Vagina (tissue), 2 donors: ENCODE results near the gene CHST2. TPM values are rescaled to one million over a fixed set of nuclear protein-coding genes. Genes with fewer than 3 reads are reported as not detected.
A peak's percentile ranks its signal among the peaks of the same experiment; 100 is the strongest.

Experiments
- DNase-seq, 2 donors: peaks; one replicate each; pipeline ENCODE4 v3.0.0-alpha.2; 2017; ENCODE audit errors: extremely low spot score in 2 of 2
- H3K27ac ChIP-seq: fragments of 200-600 bp; sonication (generic); one replicate; pipeline ENCODE4 v1.5.1; 2019
- H3K27me3 ChIP-seq: fragments of 200-600 bp; sonication (generic); one replicate; pipeline ENCODE4 v1.5.1; 2019
- H3K36me3 ChIP-seq, 2 donors: fragments of 200-600 bp; sonication (generic); one replicate each; pipeline ENCODE4 v1.5.1; 2017 to 2019
- H3K4me1 ChIP-seq: fragments of 200-600 bp; sonication (generic); one replicate; pipeline ENCODE4 v1.5.1; 2019
- H3K4me3 ChIP-seq, 2 donors: fragments of 200-600 bp; sonication (generic); 1 replicate in 1 of 2; 2 replicates in 1 of 2; pipeline ENCODE4 v1.5.1; 2016 to 2019
- H3K9me3 ChIP-seq: fragments of 200-600 bp; sonication (generic); one replicate; pipeline ENCODE4 v1.5.1; 2019
- POLR2A ChIP-seq, 2 donors: fragments of 450-650 bp; IDR thresholded peaks; one replicate each; pipeline ENCODE4 v1.6.1; 2017; ENCODE audit warnings: antibody characterized with exemption in 2 of 2, mild to moderate bottlenecking in 2 of 2, moderate library complexity in 2 of 2
- POLR2AphosphoS5 ChIP-seq, 2 donors: sonication (generic); formaldehyde crosslinking; IDR thresholded peaks; one replicate each; pipeline ENCODE4 v1.9.0; 2017; ENCODE audit warnings: antibody characterized with exemption in 2 of 2, mild to moderate bottlenecking in 2 of 2, low read depth in 1 of 2; ENCODE audit not compliant: insufficient read depth in 1 of 2
- intact Hi-C: fragments of 100-400 bp; cut with DNase I; formaldehyde crosslinking; loops from one replicate; pipeline ENCODE4 v1.15.1; 2023
- total RNA-seq: library from RNA; depleted of rRNA; stranded (reverse); fragments of >200 nt; gene quantifications from one replicate; pipeline ENCODE4 v1.2.3, GENCODE V29; 2016
- TF ChIP-seq, protein P1 (sequence below), 3 experiments: fragments of 450-650 bp in 2 of 3; fragments of 200-600 bp in 1 of 3; sonication (generic) in 1 of 3; IDR thresholded peaks; one replicate each; pipeline ENCODE4 v1.5.1; 2017 to 2019; ENCODE audit warnings: antibody characterized with exemption in 3 of 3, mild to moderate bottlenecking in 2 of 3, moderate library complexity in 2 of 3

The CHST2 gene
- total RNA-seq, 1 donor from 2014 or later = 12.5 TPM

DNA sequence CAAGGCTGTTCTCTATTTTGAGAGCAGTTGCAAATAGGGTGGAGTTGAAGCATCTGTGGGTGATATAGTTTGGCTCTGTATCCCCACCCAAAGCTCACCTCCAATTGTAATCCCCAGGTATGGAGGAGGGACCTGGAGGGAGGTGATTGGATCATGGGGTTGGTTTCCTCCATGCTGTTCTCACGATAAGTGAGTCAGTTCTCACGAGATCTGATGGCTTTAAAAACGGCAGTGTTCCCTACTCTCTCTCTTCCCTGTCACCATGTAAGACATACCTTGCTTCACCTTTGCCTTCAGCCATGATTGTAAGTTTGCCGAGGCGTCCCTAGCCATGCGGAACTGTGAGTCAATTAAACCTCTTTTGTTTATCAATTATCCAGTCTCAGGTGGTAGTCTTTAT is 21.0 kb downstream of the CHST2 start:
- no peak overlapping the region for H3K27ac ChIP-seq
- intact Hi-C loops = no loop called here
- no peaks in the 10 kb centered on the region for H3K4me1 ChIP-seq
- no peak overlapping the region for H3K4me3 ChIP-seq
- TF ChIP-seq, protein P1, sequence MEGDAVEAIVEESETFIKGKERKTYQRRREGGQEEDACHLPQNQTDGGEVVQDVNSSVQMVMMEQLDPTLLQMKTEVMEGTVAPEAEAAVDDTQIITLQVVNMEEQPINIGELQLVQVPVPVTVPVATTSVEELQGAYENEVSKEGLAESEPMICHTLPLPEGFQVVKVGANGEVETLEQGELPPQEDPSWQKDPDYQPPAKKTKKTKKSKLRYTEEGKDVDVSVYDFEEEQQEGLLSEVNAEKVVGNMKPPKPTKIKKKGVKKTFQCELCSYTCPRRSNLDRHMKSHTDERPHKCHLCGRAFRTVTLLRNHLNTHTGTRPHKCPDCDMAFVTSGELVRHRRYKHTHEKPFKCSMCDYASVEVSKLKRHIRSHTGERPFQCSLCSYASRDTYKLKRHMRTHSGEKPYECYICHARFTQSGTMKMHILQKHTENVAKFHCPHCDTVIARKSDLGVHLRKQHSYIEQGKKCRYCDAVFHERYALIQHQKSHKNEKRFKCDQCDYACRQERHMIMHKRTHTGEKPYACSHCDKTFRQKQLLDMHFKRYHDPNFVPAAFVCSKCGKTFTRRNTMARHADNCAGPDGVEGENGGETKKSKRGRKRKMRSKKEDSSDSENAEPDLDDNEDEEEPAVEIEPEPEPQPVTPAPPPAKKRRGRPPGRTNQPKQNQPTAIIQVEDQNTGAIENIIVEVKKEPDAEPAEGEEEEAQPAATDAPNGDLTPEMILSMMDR (IDR thresholded peaks at IDR 0.05) = no peak
- no peak for TF ChIP-seq POLR2A (IDR thresholded peaks at IDR 0.05)
- no peak for TF ChIP-seq POLR2AphosphoS5 (IDR thresholded peaks at IDR 0.05; ENCODE audit: insufficient read depth in 1 of 2, low read depth in 1 of 2)
- no peaks in the 10 kb centered on the region for H3K27me3 ChIP-seq
- H3K9me3 ChIP-seq = no peaks in the 10 kb centered on the region
- peak in 1 of 2 donors; percentile 29 for DNase-seq
- no peaks in the 10 kb centered on the region for H3K36me3 ChIP-seq

DNA sequence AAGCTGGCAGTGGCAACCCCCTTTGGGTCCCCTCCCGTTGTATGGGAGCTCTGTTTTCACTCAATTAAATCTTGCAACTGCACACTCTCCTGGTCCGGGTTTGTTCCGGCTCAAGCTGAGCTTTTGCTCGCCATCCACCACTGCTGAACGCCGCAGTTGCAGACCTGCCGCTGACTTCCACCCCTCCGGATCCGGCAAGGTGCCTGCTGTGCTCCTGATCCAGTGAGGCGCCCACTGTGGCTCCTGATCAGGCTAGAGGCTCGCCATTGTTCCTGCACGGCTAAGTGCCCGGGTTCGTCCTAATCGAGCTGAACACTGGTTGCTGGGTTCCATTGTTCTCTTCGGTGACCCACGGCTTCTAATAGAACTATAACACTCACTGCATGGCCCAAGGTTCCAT is 22.8 kb downstream of the CHST2 start:
- intact Hi-C loops = no loop called here
- DNase-seq = no peak
- Histone ChIP-seq H3K27me3 (no peaks in the 10 kb centered on the region), H3K27ac (no peak overlapping the region), H3K9me3 (no peaks in the 10 kb centered on the region), H3K4me3 (no peak overlapping the region), H3K4me1 (no peaks in the 10 kb centered on the region), H3K36me3 (no peaks in the 10 kb centered on the region)
- no peak for TF ChIP-seq POLR2AphosphoS5 (IDR thresholded peaks at IDR 0.05; ENCODE audit: insufficient read depth in 1 of 2, low read depth in 1 of 2)
- TF ChIP-seq POLR2A (IDR thresholded peaks at IDR 0.05) = no peak
- TF ChIP-seq, protein P1 (IDR thresholded peaks at IDR 0.05) = no peak

DNA sequence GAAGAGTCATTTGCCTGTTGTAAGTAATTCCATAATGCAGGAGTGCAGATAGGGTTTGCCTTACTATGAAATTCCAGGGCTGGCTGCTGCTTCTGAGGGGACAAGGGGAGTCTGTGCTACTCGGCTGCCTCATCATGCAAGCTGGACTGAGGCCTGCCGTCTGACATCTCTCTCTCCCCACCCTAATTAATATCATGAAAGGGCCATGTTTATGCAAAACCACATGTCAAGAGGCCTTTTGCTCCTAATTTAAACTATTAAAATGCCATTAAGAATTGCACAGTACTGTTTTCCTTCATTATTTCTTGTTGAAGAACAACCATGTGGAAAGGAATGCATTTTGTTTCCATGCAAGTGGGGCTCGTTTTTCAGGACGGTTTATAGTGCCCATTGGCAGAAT is 26.3 kb downstream of the CHST2 start:
- DNase-seq = peak in 1 of 2 donors; percentile 13
- TF ChIP-seq, protein P1 (IDR thresholded peaks at IDR 0.05) = no peak
- no peak for TF ChIP-seq POLR2A (IDR thresholded peaks at IDR 0.05)
- TF ChIP-seq POLR2AphosphoS5 (IDR thresholded peaks at IDR 0.05; ENCODE audit: insufficient read depth in 1 of 2, low read depth in 1 of 2) = no peak
- no peaks in the 10 kb centered on the region for H3K36me3 ChIP-seq
- intact Hi-C loops = no loop called here
- H3K27ac ChIP-seq = no peak overlapping the region
- H3K4me3 ChIP-seq = no peak overlapping the region
- H3K27me3 ChIP-seq = no peaks in the 10 kb centered on the region
- H3K4me1 ChIP-seq = no peaks in the 10 kb centered on the region
- no peaks in the 10 kb centered on the region for H3K9me3 ChIP-seq

DNA sequence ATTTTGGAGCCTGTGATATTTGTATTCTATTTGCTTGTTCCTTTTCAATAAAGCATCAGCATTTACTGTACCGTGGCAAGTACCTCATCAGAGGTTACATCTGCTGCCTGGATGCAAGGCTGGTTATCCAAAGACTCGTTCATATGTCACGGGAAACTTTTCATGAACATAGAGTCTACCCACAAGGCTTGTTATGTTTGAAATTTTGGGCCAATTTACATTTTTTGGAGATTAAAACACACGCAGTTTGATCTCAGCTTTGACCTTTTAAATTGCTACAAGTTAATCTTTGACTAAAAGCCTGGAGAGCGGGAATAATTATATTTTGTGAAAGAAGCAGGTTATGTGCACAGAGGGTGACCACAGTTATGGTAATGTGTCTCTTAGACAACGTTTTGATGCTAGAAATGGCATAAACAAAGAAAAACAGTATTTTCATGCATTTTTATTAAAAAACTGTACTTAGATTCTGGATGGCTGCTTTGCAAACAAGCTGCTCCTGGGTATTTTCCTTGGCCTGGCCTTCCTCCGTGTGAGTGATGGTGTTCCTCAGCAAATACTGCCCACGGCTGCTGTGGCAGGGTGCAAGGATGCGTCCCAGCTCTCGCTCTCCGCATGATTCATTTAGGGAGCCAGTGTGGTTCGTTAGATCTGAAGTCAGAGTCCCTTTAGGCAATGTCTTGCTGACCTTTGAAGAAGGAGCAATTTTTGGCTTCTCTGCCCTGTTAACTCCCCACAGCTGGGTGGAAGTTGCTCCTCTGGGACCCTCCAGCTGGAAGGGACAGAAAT is 27.1 kb downstream of the CHST2 start:
- Histone ChIP-seq H3K36me3 (no peaks in the 10 kb centered on the region), H3K4me1 (no peaks in the 10 kb centered on the region), H3K4me3 (no peak overlapping the region), H3K27ac (no peak overlapping the region), H3K27me3 (no peaks in the 10 kb centered on the region), H3K9me3 (no peaks in the 10 kb centered on the region)
- TF ChIP-seq POLR2AphosphoS5 (IDR thresholded peaks at IDR 0.05; ENCODE audit: insufficient read depth in 1 of 2, low read depth in 1 of 2) (no peak), POLR2A (IDR thresholded peaks at IDR 0.05) (no peak)
- TF ChIP-seq, protein P1 (IDR thresholded peaks at IDR 0.05) = no peak
- DNase-seq = no peak
- intact Hi-C loops = no loop called here

DNA sequence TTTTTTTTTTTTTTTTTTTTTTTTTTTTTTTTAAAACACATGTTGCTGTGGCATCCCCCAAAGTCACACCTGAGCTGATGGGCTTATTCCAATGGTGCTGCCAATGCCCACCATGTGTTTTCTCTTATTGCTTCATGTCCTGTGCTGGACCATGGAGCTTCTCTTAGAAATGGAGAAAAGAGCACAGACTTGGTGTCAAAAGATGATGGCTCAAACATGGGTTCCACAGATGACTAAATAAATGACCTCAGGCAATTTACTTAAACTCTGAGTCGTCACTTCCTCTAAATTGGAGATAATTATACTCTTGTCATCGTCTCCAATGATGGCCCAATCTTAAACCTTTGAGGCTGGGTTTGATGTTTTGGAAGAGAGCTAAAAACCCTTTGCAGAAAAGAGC is 28.1 kb downstream of the CHST2 start:
- Histone ChIP-seq H3K4me1 (no peaks in the 10 kb centered on the region), H3K27me3 (no peaks in the 10 kb centered on the region), H3K4me3 (no peak overlapping the region), H3K9me3 (no peaks in the 10 kb centered on the region), H3K27ac (no peak overlapping the region), H3K36me3 (no peaks in the 10 kb centered on the region)
- no peak for DNase-seq
- TF ChIP-seq, protein P1 (IDR thresholded peaks at IDR 0.05) = no peak
- no peak for TF ChIP-seq POLR2A (IDR thresholded peaks at IDR 0.05)
- TF ChIP-seq POLR2AphosphoS5 (IDR thresholded peaks at IDR 0.05; ENCODE audit: insufficient read depth in 1 of 2, low read depth in 1 of 2) = no peak
- intact Hi-C loops = no loop called here
